HG03060 (cell line): Measurements from ENCODE around the gene SUPT3H.

Source experiments
- ATAC-seq: cut with Tn5 transposase; IDR thresholded peaks from one replicate; pipeline ENCODE4 v1.9.1; 2021; ENCODE audit warnings: low read depth, moderate number of reproducible peaks; ENCODE audit not compliant: unreplicated experiment

SUPT3H gene

DNA sequence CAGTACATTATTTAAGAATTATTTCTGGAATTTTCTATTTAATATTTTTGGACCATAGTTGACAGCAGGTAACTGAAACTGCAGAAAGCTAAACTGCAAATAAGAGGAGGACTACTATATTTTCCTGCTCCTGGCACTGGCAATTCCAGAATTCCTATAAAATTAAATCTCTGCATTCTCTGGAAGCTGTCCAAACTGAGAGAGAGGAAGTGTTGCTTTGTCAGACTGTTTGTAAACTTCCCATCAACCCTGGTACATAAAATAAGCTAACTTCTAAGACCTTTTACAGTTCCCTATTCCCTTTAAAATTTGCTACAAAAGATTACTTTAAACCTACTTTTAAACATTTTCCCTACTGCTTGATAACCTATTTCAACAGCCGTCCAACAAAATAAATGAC, 245.7 kb downstream of the SUPT3H start:
- no peak for ATAC-seq

GRCh38 chr6:45129051-45129450, 248.7 kb downstream of the SUPT3H start:
- ATAC-seq = no peak

GRCh38 chr6:45127185-45127584, 250.5 kb downstream of the SUPT3H start:
- ATAC-seq = no peak

DNA sequence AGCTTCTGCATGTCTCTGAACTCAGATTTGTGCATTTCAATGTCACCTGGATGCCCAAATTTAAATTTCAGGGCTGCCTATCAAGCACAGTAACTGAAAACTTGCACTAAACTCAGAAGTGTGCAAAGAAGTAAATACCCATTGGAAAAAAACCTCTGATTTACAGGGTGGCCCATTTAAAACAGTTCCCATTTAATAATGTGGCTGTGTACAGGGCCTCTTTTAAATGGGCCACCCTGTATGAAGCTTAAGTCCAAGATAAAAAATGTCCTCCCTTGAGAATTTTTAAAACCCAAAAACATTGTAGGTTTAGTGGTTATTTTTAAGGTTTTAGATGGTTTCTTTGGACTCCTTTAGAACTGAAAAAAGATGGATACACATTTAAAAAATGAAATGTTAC, 251.7 kb downstream of the SUPT3H start:
- ATAC-seq = no peak

GRCh38 chr6:45123023-45123422, 254.7 kb downstream of the SUPT3H start:
- ATAC-seq = no peak

GRCh38 chr6:45118754-45119153, 259.0 kb downstream of the SUPT3H start:
- no peak for ATAC-seq

DNA sequence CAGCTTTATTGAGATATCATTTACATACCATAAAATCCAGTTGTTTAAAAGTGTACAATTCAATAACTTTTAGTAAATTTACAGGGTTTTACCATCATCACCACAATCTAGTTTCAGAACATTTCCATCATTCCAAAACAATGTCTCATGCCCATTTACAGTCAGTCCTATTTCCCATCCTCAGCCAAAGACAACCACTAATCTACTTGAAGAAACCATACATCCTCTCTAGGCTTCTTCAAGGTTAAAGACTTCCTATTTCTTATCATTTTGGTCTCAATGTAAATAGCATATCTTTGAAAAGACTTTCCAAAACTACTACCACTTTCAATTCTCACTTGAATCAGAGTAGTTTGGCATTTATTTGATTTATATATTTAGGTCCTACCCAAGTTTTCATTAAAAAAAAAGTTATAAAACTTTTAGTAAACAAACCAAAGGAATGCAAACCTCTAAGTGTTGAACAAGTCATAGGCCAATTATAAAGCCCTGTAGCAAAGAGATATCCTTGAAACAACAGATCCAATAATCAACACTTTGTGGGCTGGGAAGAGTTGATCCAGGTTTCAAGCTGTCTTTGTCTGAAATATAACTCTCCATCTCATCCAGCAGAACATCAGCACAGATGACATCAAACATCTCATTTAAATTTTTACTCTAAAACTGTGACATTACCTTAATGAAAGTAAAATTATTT, 260.9 kb downstream of the SUPT3H start:
- ATAC-seq = no peak

DNA sequence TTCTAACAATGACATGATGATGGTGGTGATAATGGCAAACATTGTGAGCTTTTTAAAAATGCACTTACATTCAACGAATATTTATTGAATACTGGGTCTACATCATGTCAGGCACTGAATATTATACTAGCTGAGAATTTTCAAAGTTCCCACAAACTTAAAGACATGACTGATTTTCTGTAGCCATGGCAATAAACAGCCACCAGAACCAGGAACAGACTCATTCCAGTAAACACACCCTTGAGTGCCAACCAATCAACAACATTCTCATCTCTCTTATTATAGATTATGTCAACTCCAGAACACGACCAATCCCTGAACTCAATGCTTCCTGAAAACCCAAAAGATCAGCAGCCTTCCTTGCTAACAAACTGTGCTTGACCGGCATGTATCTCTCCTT, 262.0 kb downstream of the SUPT3H start:
- no peak for ATAC-seq

DNA sequence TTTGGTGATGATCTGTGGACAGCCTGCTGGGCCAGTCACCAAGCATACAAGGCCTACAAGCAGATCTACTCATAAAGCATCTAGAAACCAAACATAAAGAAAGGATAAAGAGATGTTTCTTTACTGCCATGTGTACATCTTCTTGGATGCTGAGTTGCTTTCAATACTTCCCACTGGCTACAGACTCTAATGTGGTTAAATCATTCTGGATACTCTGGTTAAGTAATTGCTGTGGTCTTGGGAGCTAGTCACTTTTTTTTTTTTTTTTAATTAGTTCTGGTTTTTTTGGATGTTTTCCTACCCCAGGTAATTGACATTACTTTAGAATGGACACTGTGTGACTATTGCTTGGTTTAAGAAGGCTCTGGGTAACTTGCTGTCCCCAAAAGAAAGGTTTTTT, 265.0 kb downstream of the SUPT3H start:
- no peak for ATAC-seq

GRCh38 chr6:45109551-45109950, 268.2 kb downstream of the SUPT3H start:
- no peak for ATAC-seq

- ATAC-seq = no peak
Measured at GRCh38 chr6:45105170-45105820, 272.4 kb downstream of the SUPT3H start.

DNA sequence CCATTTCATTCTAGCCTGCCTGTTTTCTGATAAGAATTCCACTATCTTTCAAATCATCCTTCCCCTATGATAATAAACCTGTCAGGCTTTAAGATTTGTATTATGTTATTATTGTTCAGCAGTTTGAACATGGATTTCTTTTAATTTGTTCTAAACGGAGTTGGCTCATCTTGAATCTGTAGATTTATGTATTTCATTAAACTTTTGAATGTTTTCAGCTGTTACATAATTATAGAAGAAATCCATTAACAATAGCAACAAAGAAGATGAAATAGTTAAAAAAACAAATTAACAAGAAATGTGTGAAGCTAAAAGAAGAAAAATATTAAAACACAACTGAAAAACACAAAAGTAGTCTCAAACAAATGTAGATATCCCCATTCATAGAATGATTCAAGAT, 273.3 kb downstream of the SUPT3H start:
- no peak for ATAC-seq

DNA sequence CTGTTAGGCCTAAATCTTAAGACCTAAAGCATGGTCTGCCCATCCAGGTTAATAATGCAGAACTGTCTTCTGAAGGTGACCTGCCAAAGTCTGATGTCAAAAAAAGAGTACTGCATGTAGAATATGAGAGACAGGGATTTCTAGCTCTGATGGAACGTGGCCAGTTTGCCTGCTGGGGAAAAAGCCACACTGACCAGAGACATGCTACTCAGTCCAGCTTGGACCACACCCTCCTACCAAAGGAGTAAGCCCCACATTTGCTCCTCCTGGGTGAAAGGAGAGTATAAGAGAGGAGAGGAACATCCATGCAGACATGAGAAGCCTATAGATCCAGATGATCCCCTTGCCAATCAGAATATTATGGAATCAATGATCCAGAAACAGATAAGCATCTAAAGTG, 279.5 kb downstream of the SUPT3H start:
- ATAC-seq = no peak

- no peak for ATAC-seq
Measured at GRCh38 chr6:45094831-45095230, 282.9 kb downstream of the SUPT3H start.

DNA sequence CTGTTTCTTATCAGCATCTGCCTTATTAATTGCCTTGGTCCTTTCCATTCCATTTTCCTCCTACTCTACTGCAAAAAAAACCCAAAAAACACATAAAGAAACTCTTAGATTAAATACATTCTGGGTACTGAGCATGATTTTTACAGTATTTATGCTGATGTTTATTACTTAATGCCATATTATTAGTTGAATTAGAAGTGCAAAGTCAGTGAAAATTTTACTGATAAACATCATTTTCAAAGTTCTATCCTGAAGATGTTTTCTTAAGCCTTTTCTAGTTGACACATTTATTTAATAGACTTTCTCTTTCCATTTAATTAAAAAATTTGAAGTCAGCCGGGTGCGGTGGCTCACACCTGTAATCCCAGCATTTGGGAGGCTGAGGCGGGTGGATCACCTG, 285.6 kb downstream of the SUPT3H start:
- no peak for ATAC-seq

GRCh38 chr6:45086360-45087084, 291.2 kb downstream of the SUPT3H start:
- no peak for ATAC-seq

- no peak for ATAC-seq
Measured at GRCh38 chr6:45084257-45084656, 293.5 kb downstream of the SUPT3H start.

DNA sequence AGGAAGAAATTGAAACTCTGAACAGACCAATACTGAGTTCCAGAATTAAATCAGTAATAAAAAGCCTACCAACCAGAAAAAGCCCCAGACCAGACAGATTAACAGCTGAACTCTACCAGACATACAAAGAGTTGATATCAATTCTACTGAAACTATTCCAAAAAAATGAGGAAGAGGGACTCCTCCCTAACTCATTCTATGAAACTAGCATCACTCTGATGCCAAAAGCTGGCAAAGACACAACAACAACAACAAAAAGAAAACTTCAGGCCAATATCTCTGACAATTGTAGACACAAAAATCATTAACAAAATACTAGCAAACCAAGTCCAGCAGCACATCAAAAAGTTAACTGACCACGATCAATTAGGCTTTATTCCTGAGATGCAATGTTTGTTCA, 295.6 kb downstream of the SUPT3H start:
- ATAC-seq = no peak

DNA sequence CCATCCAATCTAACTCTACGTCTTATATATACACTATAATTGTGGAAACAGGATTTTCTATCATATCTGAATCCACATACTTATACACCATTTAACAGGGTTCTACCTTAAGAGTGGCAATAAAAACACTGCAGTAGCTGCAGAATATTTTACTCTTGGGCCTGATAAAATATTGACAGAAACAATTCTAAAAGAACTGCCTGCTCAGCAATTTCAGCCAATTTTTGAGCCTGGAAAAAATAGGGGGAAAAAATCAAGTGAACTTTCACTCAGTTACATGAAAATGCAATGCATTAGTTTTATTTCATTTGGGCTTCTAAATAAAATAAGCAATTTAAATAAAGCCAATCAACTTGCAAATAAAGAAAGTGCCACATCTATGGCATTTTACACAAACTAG, 296.1 kb downstream of the SUPT3H start:
- ATAC-seq = no peak

DNA sequence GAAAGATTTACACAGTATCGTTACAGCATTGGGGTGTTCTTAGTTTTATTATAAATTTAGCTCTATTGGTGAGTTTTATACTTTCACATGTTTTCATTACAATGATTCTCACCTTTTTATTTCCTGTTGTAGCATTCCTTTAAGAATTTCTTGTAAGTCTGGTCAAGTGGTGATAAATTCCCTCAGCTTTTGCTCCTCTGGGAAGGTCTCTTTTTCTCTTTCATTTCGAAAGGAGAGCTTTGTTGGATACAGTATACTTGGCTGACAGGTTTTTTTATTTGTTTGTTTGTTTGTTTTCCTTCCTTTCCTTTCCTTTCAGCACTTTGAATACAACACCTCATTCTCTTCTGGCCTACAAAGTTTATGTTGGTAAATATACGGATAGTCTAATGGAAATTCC, 299.3 kb downstream of the SUPT3H start:
- ATAC-seq = no peak

- no peak for ATAC-seq
Measured at GRCh38 chr6:45076217-45076930, 301.4 kb downstream of the SUPT3H start.
